GM18858 (cell line): ENCODE data around the gene C6orf89.

Experiments used
- ATAC-seq: cut with Tn5 transposase; IDR thresholded peaks from one replicate; pipeline ENCODE4 v1.9.1; 2021; ENCODE audit not compliant: unreplicated experiment

Gene C6orf89

DNA sequence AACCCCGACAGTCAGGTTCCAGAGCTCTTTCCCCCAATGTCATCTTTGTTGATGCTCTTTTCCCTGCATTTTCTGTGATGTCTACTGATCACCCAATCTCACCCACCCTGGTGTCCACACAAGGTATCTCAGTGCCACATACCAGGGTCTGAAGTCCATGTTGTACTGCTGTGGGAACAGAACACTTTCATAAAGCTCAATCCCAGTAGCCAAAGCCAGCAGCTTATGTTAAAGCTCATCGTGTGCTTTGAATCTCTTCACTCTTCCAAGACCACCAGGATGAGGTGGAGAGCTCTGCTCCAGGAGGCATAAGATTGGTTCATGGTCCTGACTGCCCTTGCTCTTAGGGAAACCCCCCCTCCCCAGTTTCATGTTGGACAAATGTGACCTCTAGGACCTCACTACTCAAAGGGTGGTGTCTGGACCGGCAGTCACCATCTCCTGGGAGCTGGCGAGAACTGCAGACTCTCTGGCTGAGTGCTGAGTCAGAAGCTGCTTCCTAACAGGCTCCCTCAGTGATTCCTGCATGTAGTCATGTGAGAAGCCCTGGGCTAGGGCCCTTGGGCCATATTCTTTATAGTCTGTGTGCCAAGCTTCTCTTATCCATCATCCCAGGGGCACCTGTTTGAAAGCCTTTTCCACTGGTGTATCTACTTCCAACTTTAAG lies 33.1 kb upstream of the C6orf89 start:
- no peak for ATAC-seq

GRCh38 chr6:36853325-36853724 lies 32.4 kb upstream of the C6orf89 start:
- ATAC-seq = no peak

- ATAC-seq = no peak
These were observed 30.0 kb upstream of the C6orf89 start for GRCh38 chr6:36855750-36856149.

GRCh38 chr6:36856277-36856676 lies 29.5 kb upstream of the C6orf89 start:
- no peak for ATAC-seq

GRCh38 chr6:36857325-36857724 lies 28.4 kb upstream of the C6orf89 start:
- no peak for ATAC-seq

GRCh38 chr6:36858407-36858981 lies 27.3 kb upstream of the C6orf89 start:
- no peak for ATAC-seq

GRCh38 chr6:36860126-36860525 lies 25.6 kb upstream of the C6orf89 start:
- ATAC-seq = no peak

GRCh38 chr6:36862164-36862847 lies 23.4 kb upstream of the C6orf89 start:
- ATAC-seq = no peak

- no peak for ATAC-seq
These were observed 22.8 kb upstream of the C6orf89 start for GRCh38 chr6:36862848-36863382.

DNA sequence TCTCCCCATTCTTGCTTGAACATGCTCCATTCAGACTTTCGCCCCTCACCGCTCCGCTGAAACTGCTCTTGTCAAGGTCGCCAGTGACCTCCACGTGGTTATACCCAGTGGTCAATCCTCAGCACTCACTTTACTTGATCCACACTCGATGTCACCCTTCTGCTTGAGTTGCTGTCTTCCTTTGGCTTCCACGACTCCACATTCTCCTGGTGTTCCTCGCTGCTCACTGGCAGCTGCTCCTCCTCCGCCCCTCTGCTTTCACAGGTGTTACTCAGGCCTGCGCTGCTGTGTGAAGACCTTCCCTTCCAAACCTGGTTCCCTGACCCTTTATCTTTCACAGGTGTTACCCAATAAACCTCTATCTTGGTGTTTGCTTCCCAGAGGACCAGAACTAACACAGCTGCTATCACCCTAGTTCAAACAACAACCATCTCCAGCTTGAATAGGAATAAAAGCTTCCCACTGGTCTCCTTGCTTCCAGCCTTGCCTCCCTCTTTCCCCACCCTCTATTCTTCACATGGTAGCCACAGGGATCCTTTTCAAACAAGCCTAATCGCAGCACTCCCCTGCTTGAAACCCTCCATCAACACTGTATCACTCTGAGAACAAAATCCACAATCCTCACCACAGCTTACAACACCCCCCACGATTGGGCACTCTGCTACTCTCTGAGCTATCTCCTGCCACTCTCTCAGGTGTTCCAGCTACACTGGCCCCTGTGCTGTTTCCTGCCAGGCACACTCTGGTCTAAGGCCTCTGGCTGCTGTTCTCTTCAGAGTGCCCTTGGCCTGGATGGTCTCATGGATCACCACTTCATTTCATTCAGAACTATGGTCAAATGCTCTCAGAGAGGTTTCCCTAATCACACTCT lies 21.8 kb upstream of the C6orf89 start:
- ATAC-seq = no peak

GRCh38 chr6:36865835-36866234 lies 19.9 kb upstream of the C6orf89 start:
- ATAC-seq = no peak

GRCh38 chr6:36867471-36868224 lies 18.1 kb upstream of the C6orf89 start:
- ATAC-seq = no peak

GRCh38 chr6:36871686-36872085 lies 14.1 kb upstream of the C6orf89 start:
- ATAC-seq = no peak

GRCh38 chr6:36873115-36873514 lies 12.6 kb upstream of the C6orf89 start:
- ATAC-seq = no peak

DNA sequence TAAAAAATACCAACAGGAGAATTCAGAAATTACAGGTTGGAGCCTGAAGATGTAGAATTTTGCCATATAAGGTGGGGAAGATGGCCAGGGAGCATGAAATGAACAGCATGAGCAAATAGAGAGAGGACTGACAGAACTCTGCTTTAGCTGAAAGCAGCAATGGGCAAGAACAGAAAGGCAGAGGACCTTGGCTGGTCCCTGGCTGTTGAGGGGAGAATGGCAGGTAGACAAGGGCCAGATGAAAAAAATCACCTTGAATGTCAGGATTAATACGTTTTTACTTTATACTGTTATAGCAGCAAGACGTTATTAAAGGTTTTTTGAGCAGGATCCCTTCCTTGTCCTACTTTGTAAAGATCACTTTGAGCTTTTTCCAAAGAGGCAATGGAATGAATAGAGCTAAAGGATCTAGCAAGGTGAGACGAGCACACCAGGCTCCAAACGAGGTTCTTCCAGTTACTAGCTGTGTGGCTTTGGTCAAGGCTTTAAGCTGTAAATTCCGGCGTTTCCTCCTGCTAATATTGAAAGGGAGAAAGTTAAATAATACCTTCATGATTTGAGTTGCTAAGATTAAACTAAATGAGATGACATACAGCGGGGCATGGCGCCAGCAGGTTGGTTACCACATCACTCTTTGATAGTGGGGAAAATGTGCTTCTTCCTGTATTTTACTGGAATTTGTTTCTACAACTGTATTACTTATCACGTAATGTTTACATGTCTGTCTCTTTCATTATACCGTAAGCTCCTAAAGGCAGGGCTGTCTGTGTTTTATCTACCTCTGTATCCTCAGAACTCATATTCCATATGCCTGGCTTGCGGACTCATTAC lies 11.9 kb upstream of the C6orf89 start:
- ATAC-seq = no peak

GRCh38 chr6:36874443-36875249 lies 11.1 kb upstream of the C6orf89 start, which contains the start of gene PPIL1:
TSS of gene PPIL1 (minus strand) at chr6:36874803. CDS start at chr6:36874772, 31 bp downstream.
- peak; percentile 51 for ATAC-seq

GRCh38 chr6:36875250-36875633 lies 10.5 kb upstream of the C6orf89 start:
- ATAC-seq = no peak

- ATAC-seq = no peak
These were observed 1.1 kb upstream of the C6orf89 start for GRCh38 chr6:36884610-36885009.
